Inflammatory macrophage treated with lipopolysaccharide for 4 hours (primary cell): Measurements from ENCODE around the gene IQCF2.
"Not testable (repeated sequence)": the region's sequence is repeated elsewhere in the genome, so short reads cannot be mapped to it uniquely, and the experiment has no call there.

Experiments used
- DNase-seq: peaks from one replicate; pipeline ENCODE4 v3.0.0-alpha.2; 2020

IQCF2 gene

DNA sequence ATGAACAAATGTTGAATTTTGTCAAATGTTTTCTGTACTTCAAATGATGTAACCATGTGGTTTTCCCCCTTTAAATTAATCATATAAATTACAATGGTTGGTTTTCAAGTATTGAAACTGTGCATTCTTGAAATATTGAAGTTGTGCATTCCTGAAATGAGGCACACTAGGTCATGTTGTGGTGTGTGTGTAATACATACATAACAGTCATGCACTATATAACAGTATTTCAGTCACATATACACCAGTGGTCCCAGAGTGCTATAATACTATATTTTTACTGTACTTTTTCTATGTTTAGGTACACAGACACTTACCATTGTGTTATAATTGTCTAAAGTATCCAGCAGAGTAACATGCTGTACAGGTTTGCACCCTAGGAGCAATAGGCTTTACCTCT lies 25.0 kb downstream of the IQCF2 start:
- no peak for DNase-seq

DNA sequence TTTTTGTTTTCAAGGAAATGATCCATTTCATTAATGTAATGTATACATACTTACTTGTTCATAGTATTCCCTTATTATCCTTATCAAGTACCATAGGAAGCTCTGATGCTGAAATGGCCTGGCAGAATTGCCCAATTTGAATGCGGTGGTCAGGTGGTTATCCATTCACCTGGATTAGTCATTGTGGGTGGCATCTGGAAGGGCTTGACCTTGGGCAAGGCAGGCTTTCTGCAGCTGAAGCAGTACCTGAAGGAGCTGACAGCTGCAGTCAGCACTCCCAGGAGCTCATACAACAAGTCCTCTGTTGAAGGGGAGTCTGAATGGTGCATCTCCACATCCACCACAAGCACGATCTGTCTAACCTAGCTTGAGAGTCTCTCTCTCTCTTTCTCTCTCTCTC lies 26.2 kb downstream of the IQCF2 start:
- no peak for DNase-seq

GRCh38 chr3:51888463-51889105 lies 27.2 kb downstream of the IQCF2 start:
- no peak for DNase-seq

DNA sequence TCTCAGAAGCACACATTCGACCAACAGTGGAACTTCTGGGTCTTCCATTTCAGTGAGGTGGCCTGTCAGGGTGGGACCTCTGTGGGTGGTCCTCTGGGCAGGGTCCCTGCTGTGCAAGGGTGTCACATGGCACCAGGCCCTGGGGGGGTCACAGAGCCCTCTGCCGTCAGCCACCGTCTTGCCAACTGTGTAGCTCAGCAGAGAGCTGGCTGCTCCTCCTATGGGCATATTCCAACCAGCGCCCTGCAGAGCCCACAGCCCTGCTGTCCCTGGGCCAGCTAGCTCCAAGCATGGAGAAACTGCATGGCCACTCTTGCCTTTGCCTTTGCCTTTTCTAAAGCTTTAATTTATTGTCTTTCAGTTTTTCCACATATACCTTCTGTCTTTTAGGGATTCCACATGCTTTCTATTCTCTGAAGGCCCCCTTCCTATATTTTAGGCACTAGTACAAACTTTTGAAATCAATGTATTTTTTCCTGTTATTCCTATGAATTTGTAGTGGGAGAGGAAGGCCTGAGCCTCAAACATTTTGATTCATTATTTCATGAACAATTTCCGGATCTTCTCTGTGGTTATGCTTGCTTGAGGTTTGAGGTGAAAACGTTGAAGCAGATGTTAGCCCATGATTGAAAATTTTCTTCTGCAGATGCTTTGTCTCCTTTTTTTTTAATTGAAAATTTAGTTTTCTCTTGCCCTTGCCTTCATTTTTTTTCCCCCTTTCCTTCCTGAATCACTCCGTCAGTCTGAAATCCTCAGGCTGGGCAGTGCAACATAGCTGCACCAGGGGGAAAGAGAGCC lies 30.0 kb downstream of the IQCF2 start:
- DNase-seq = no peak

DNA sequence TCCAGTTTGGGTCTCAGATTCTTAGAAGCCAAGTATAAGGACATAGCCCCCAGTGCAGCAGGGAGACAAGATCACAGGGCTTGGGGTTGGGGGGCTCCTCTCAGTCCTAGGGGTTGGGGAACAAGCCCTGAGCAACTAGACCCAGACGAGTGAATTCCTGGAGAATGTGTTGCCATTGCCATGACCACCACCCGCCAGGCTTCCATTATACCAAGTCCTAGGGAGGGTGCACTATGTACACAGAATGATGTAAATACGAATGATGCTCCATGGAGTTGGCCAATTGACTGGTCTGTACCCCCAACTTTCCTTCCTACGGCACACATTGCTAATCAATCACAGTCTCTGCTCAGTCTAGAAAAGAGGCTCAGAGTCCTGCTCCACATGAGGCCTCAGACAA lies 33.0 kb downstream of the IQCF2 start:
- no peak for DNase-seq

DNA sequence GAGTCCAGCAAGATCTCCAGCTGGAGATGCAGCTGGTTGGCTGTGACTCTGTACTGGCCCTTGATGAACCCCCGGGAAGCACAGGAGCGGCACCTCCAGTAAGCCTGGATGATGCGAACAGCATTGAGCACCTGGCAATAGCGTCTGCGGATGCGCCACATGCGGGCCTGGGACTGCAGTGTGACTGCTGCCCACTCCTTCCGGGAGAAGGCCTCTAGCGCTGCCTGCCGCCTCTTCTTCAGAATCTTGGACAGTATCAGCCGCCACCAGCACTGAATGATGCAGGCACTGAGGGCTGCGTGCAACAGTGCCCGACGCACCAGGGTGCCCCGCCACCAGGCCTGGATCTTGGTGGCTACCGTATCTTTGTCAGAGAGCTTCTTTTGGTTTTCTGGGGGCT lies 33.5 kb downstream of the IQCF2 start:
- no peak for DNase-seq

DNA sequence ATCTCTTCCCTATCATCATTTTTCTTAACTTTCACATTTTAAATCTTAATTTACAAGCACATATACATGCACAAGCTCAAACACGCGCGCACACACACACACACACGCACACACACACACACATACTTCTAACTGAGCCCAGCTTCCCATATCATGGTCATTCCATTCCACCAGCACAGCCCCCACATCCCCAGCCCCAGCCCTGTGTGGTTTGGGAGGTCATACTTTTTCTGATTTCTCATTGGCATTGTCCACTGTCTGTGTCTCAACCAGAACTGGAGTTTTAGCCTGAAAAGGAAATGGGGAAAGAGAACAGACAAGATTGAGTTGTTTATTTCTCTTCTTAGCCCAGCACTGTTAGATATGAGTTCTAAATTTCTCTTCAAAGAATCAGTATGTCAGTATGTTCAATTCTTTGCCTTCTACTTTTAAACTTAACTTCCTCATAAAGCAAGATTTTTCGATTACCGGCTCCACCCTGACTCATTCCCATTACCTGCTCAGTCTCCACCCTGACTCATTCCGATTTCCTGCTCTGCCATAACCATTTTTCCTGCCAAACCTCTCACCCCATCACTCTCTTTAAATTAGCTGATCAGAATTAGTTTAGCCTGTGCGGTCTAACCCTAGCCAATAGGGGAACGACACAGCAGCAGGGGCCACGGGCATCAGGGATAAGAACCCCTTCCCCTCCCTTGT lies 35.3 kb downstream of the IQCF2 start:
- DNase-seq = no peak

DNA sequence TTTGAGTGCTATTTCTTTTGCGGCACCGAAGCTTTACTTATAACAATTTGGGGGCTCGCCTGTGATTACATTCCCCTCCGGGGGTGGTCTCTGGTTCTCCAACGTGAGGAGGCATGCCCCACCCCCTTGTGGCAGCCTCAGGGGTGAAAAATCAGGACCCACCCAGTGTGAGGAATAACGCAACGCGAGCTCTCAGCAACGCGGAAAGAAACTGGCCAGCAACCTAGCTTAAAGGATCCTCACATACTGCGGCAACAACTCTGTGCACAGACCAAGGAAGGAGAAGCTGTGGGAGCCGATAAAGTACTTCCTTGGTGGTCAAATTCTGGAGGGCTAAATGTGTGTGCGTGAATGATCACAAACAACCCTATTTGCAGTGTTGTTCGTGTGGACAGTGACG lies 36.0 kb downstream of the IQCF2 start:
- no peak for DNase-seq

- DNase-seq = not testable (repeated sequence)
Measured at GRCh38 chr3:51900043-51900442, 38.6 kb downstream of the IQCF2 start.

- DNase-seq = not testable (repeated sequence)
Measured at GRCh38 chr3:51902361-51902760, 40.9 kb downstream of the IQCF2 start.

- DNase-seq = no peak
Measured at GRCh38 chr3:51904034-51904823, 42.8 kb downstream of the IQCF2 start.

DNA sequence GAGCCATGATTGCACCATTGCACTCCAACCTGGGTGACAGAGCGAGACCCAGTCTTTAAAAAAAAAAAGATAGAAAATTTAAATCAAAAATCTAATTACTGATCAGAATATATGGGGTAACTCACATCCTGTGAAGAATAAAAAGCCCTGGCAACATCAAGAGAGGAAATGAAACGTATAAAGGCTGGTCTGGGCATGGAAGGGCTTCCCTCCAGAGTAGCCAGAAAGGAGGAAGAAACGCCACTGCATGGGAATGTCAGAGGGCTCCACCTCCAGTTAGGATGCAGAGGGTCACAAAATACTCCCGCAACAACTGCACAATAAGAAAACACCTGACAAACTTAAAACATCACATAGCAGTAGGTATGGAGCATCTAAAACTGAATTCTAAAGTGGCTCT lies 46.6 kb downstream of the IQCF2 start:
- DNase-seq = no peak
